Cerebellar cortex (tissue), 1 donor: ENCODE results near the gene PSORS1C1.
"Not testable (repeated sequence)": the region's sequence is repeated elsewhere in the genome, so short reads cannot be mapped to it uniquely, and the experiment has no call there.

Source experiments
- DNase-seq: peaks from one replicate; pipeline ENCODE4 v3.0.0-alpha.2; 2015; ENCODE audit warnings: low spot score

The PSORS1C1 gene

GRCh38 chr6:31178143-31179041, 63.8 kb downstream of the PSORS1C1 start:
- DNase-seq: no peak

- no peak for DNase-seq
Measured at GRCh38 chr6:31179042-31179386, 64.4 kb downstream of the PSORS1C1 start.

DNA sequence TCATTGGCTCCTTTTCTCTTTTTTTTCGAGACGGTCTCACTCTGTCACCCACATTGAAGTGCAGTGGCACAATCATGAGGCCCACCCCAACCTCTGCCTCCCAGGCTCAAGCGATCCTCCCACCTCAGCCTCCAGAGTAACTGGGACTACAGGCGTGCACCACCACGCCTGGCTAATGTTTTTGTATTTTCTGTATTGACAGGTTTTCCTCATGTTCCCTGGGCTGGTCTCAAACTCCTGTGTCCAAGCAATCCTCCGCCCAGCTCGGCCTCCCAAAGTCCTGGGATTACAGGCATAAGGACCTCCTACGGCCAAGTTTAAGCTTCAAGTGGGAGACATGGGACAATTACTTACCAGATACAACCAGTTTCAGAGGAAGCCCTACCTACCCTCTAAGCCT, 65.3 kb downstream of the PSORS1C1 start:
- no peak for DNase-seq

GRCh38 chr6:31180500-31180899, 65.9 kb downstream of the PSORS1C1 start:
- peak; percentile 51 for DNase-seq

- not testable (repeated sequence) for DNase-seq
Measured at GRCh38 chr6:31183287-31183686, 68.7 kb downstream of the PSORS1C1 start.

DNA sequence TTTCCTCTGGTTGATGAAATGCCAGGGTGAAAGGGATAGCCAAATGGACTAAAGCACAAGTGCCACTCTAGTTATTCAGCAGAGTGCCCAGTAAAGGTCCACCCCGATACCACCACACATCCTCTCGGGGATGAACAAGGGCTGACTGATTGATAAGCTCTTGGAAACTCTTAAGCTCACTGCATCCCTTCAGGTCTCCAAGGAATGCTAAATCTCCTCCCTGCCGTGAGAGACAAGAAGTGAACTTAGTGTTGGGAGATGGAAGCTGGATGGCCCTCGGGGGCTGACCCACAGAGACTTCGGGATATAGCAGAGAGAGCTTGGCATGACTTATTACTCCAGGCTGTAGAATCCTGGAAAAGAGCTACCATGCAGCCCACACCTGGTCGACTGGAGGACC, 69.3 kb downstream of the PSORS1C1 start:
- DNase-seq: not testable (repeated sequence)

DNA sequence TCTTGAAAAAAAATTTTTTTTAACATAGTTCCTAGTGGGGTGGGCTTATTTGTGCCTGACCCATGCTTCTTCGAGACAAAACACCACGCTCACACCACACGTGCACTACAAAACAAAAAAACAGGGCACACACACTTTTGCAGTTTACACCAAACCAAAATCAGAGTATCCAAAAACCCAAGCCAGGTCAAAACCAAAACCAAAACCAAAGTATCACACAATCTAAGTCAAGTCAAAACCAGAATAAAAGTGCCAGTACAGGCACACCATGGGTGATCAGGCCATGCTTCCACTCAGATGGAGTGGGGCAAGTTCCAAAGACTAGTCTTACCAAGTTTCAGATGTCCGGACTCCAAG, 71.1 kb downstream of the PSORS1C1 start:
- DNase-seq: not testable (repeated sequence)

GRCh38 chr6:31186052-31186734, 71.6 kb downstream of the PSORS1C1 start:
- no peak for DNase-seq

- no peak for DNase-seq
Measured at GRCh38 chr6:31187780-31188194, 73.2 kb downstream of the PSORS1C1 start.

- not testable (repeated sequence) for DNase-seq
Measured at GRCh38 chr6:31189223-31189622, 74.6 kb downstream of the PSORS1C1 start.
